Stimulated activated CD8-positive, alpha-beta memory T cell treated with anti-CD3 and anti-CD28 coated beads, Interleukin-4, amount 100 ng/mL, for 1 hour (primary cell): ENCODE measurements around the gene CSAG3.
"Not testable (repeated sequence)": the region's sequence is repeated elsewhere in the genome, so short reads cannot be mapped to it uniquely, and the experiment has no call there.

Source experiments
- DNase-seq, 2 donors: peaks; one replicate each; pipeline ENCODE4 v3.0.0-alpha.2; 2020; ENCODE audit warnings: low read depth in 2 of 2, low spot score in 1 of 2

The CSAG3 gene

GRCh38 chrX:152758918-152759317 is at the start of gene CSAG3:
Gene CSAG3, plus strand, starts transcription at chrX:152759218.
- DNase-seq: not testable (repeated sequence)

GRCh38 chrX:152713195-152713594 is 45.8 kb upstream of the CSAG3 start:
- not testable (repeated sequence) for DNase-seq

- DNase-seq: not testable (repeated sequence)
Measured at GRCh38 chrX:152713815-152714787, 44.9 kb upstream of the CSAG3 start, which contains the start of gene MAGEA2B. Gene MAGEA2B, plus strand, starts transcription at chrX:152714628. Its CDS starts 2,479 bp downstream, at chrX:152717107.

- DNase-seq: no peak
Measured at GRCh38 chrX:152725409-152725808, 33.6 kb upstream of the CSAG3 start.

GRCh38 chrX:152733261-152733975 is 25.6 kb upstream of the CSAG3 start, which contains the start of the genes CSAG1 and MAGEA12:
Gene CSAG1, minus strand, starts transcription at chrX:152733721. Its CDS starts 1,261 bp downstream, at chrX:152732460.
Gene MAGEA12, plus strand, starts transcription at chrX:152733757. Its CDS starts 2,405 bp downstream, at chrX:152736162.
- no peak for DNase-seq

- not testable (repeated sequence) for DNase-seq
Measured at GRCh38 chrX:152734143-152734858, 24.7 kb upstream of the CSAG3 start.

GRCh38 chrX:152735101-152735500 is 23.9 kb upstream of the CSAG3 start:
- no peak for DNase-seq

GRCh38 chrX:152735860-152736511 is 23.0 kb upstream of the CSAG3 start:
- no peak for DNase-seq

- DNase-seq: not testable (repeated sequence)
Measured at GRCh38 chrX:152736528-152736927, 22.5 kb upstream of the CSAG3 start.

GRCh38 chrX:152738560-152738959 is 20.5 kb upstream of the CSAG3 start:
- no peak for DNase-seq

GRCh38 chrX:152753686-152754650 is 5.0 kb upstream of the CSAG3 start, which contains the start of gene MAGEA2:
Gene MAGEA2, minus strand, starts transcription at chrX:152753842. Its CDS starts 2,479 bp downstream, at chrX:152751363.
- DNase-seq: not testable (repeated sequence)

GRCh38 chrX:152754871-152755270 is 4.1 kb upstream of the CSAG3 start:
- not testable (repeated sequence) for DNase-seq

GRCh38 chrX:152759544-152759943 is 526 bp downstream of the CSAG3 start:
- DNase-seq: not testable (repeated sequence)

- not testable (repeated sequence) for DNase-seq
Measured at GRCh38 chrX:152761582-152761981, 2.6 kb downstream of the CSAG3 start.

- DNase-seq: not testable (repeated sequence)
Measured at GRCh38 chrX:152766562-152766961, 7.5 kb downstream of the CSAG3 start.

GRCh38 chrX:152769549-152770289 is 10.7 kb downstream of the CSAG3 start, which contains the start of gene MAGEA6:
Gene MAGEA6, minus strand, starts transcription at chrX:152769689. Its CDS starts 2,039 bp downstream, at chrX:152767650.
- DNase-seq: not testable (repeated sequence)

GRCh38 chrX:152787062-152787461 is 28.0 kb downstream of the CSAG3 start:
- DNase-seq: not testable (repeated sequence)

- no peak for DNase-seq
Measured at GRCh38 chrX:152798945-152799344, 39.9 kb downstream of the CSAG3 start.
